Measurements from ENCODE around the gene JAZF1.
"Not testable (repeated sequence)": the region's sequence is repeated elsewhere in the genome, so short reads cannot be mapped to it uniquely, and the experiment has no call there.

JAZF1 gene

GRCh38 chr7:28042721-28043120, 137.9 kb downstream of the JAZF1 start:
- no peak for DNase-seq (ENCODE audit: low read depth in 2 of 2)

GRCh38 chr7:28041508-28042314, 138.9 kb downstream of the JAZF1 start:
- DNase-seq (ENCODE audit: low read depth in 2 of 2), result no peak

- DNase-seq (ENCODE audit: low read depth in 2 of 2), result no peak
Measured at GRCh38 chr7:28038175-28038797, 142.3 kb downstream of the JAZF1 start.

GRCh38 chr7:28037220-28038010, 143.2 kb downstream of the JAZF1 start:
- no peak for DNase-seq (ENCODE audit: low read depth in 2 of 2)

GRCh38 chr7:28036696-28037095, 143.9 kb downstream of the JAZF1 start:
- DNase-seq (ENCODE audit: low read depth in 2 of 2), result no peak

GRCh38 chr7:28033386-28033785, 147.2 kb downstream of the JAZF1 start:
- DNase-seq (ENCODE audit: low read depth in 2 of 2), result no peak

- DNase-seq (ENCODE audit: low read depth in 2 of 2), result no peak
Measured at GRCh38 chr7:28032738-28033380, 147.7 kb downstream of the JAZF1 start.

- no peak for DNase-seq (ENCODE audit: low read depth in 2 of 2)
Measured at GRCh38 chr7:28029051-28029450, 151.5 kb downstream of the JAZF1 start.

GRCh38 chr7:28028471-28028870, 152.1 kb downstream of the JAZF1 start:
- no peak for DNase-seq (ENCODE audit: low read depth in 2 of 2)

- DNase-seq (ENCODE audit: low read depth in 2 of 2), result no peak
Measured at GRCh38 chr7:28026237-28026636, 154.4 kb downstream of the JAZF1 start.

- no peak for DNase-seq (ENCODE audit: low read depth in 2 of 2)
Measured at GRCh38 chr7:28024786-28025334, 155.7 kb downstream of the JAZF1 start.

GRCh38 chr7:28020302-28020940, 160.2 kb downstream of the JAZF1 start:
- no peak for DNase-seq (ENCODE audit: low read depth in 2 of 2)

- DNase-seq (ENCODE audit: low read depth in 2 of 2), result no peak
Measured at GRCh38 chr7:28018856-28019465, 161.6 kb downstream of the JAZF1 start.

GRCh38 chr7:28018446-28018845, 162.1 kb downstream of the JAZF1 start:
- no peak for DNase-seq (ENCODE audit: low read depth in 2 of 2)

GRCh38 chr7:28018020-28018419, 162.6 kb downstream of the JAZF1 start:
- DNase-seq (ENCODE audit: low read depth in 2 of 2), result no peak

GRCh38 chr7:28017372-28017771, 163.2 kb downstream of the JAZF1 start:
- no peak for DNase-seq (ENCODE audit: low read depth in 2 of 2)

GRCh38 chr7:28016297-28016696, 164.3 kb downstream of the JAZF1 start:
- DNase-seq (ENCODE audit: low read depth in 2 of 2), result no peak

GRCh38 chr7:28015169-28015568, 165.4 kb downstream of the JAZF1 start:
- DNase-seq (ENCODE audit: low read depth in 2 of 2), result no peak

GRCh38 chr7:28014340-28014739, 166.3 kb downstream of the JAZF1 start:
- DNase-seq (ENCODE audit: low read depth in 2 of 2), result not testable (repeated sequence)

- no peak for DNase-seq (ENCODE audit: low read depth in 2 of 2)
Measured at GRCh38 chr7:28013441-28013840, 167.2 kb downstream of the JAZF1 start.

- no peak for DNase-seq (ENCODE audit: low read depth in 2 of 2)
Measured at GRCh38 chr7:28013019-28013418, 167.6 kb downstream of the JAZF1 start.

Data from stimulated activated CD4-positive, alpha-beta T cell treated with anti-CD3 and anti-CD28 coated beads, Interleukin-1b, Interleukin-23, amount 100 ng/mL, for 1 hour (primary cell).